Limb (tissue), 2 donors: ENCODE data around the gene CITED1.
"Not testable (repeated sequence)": the region's sequence is repeated elsewhere in the genome, so short reads cannot be mapped to it uniquely, and the experiment has no call there.

Source experiments
- DNase-seq, 2 donors: peaks; one replicate each; pipeline ENCODE4 v3.0.0-alpha.2; 2016; ENCODE audit errors: extremely low spot score in 2 of 2

The CITED1 gene, protein sequence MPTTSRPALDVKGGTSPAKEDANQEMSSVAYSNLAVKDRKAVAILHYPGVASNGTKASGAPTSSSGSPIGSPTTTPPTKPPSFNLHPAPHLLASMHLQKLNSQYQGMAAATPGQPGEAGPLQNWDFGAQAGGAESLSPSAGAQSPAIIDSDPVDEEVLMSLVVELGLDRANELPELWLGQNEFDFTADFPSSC

DNA sequence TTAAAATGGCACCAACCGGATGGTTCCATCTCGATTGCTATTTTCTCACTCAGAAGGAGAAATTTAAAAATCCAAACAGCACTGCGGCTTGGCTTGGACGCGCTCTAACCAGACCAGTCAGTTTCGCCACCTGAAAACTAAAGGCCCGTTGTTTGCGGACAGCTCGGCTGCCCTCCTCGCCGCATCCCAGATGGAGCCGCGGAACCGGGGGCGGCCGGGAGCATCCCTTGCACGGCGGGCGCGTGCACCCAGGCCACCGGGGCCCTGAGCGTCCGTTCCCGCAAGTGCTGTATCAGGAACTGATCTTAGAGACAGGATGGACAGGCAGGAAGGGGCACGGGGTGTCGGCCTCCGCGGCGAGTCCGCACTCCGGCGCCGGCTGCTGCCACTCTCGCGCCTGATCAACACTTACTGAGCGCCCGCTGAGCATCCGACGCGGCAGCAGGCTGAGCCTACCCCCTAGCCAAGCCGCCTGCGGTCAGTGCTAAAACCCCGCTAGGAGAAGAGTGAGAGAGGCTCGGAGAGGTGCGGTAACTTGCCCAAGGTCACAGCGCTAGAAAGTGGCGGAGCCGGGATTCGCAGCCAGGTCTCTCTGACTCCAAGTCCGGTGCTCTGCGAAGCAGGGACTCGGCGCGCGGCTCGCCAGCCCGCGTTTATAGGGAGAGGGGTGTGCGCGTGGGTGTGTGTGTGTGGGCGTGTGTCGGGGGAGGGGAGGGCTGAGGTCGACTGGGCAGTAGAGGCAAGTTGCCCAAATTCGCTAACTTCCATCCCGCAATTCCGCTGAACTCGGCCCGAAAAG is at the start of gene CITED1:
Gene CITED1 (minus strand): TSS at position 629 of the 799 bp plus-strand sequence. CDS start 3,045 bp downstream, outside the sequence.
- peak in 1 of 2 donors; percentile 43 for DNase-seq

DNA sequence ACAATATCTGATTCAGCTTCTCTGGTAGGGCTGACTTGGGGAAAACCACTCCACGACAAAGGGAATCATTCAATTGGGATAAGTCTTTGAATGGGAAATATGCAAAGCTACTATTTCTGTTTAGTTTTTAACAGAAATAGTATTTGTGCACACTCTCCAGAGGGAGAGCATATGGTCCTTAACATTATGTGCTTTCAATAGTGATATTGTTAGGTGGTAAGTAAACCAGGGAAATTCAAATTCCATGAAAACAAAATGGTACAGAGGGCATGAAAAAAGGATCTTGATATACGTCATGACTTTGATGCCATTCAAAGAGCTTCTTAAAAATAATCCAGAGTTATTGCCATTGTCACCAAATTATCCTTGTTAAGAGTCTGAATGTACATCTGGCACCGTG is 47.1 kb upstream of the CITED1 start:
- DNase-seq = no peak

DNA sequence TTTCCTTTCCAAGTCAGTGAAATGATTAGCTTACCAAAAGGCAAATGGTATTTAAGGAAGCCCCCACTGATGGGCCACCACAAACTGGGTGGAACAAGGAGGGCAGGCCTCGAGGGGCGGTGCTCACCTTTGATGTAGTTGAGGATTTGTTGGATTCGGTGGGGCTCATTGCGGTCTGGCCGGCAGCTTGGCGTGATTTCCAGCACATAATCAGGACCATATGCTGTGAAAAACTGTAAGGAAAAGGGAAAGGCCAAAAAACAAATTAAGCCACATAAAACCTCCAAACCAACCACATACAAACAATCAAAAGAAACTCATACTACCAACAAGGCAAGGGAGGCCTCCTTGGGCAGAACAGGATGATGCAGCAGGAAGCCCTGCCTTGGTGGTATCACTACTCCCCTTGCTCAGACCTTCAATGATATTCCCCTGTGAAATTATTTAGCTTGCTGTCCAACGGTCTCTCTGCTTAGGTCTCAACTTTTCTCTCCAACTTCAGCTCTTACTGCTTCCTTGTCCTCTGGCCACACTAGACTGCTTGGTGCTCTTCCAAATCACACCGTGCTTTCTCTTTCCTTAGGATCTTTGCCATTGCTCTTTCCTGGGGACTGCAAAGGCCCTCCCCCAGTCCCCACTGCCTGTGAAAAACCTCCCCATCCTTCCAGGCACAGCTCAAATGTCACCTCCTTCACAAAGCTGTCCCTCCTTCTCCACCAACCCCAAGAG is 46.1 kb upstream of the CITED1 start:
- peak; percentile 43 to 47 for DNase-seq

DNA sequence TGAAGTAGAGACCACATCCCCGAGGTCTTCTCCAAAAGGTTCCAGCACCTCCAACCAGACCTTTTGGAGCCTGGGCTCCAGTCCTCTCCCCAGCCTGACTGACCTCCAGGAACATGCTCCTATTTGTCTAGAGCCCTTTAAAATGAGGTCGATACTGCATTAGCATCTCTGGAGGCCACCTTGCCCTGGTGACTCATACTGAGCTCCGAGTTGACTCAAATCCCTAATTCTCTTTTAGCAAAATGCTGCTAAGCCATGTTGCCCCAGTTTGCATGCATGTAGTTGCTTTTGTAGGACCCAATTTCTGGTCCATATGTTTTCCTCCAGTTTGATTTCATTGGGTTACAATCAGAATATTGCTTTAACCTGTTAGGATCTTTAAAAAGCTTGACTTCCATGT is 43.5 kb upstream of the CITED1 start:
- no peak for DNase-seq

DNA sequence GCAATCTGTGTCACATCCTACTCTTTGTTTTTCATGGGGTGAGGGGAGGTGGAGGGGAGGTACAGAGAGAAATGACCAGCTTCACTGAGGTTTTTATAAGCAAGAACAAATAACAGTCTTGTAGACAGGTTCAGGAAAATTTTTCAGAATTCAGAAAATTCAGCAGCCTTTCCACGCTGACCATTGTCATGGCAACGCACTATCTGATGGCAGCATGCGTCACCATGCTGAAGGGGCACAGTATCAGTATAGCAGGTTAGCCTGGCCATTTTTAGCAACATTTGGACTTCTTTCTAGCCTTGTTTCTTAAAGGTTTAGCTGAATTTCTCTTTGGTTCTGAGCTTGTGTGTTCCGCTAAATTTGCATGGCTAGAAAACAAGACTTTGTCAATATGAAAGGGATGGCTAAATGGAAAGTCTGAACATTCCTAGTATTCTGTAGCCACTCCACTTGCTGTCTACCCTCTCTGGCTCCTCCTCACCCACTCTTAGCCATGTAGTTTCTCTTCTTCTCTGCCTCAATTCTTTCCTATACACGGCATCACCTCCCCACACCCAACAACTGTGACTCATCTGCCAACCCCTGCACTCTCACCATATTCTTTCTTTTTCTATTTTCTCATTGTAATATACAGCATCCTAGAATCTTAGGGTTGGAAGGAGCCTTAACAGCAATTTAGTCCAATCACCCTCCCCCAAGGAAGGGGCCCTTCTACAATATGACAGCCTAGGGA is 42.7 kb upstream of the CITED1 start:
- DNase-seq = no peak

DNA sequence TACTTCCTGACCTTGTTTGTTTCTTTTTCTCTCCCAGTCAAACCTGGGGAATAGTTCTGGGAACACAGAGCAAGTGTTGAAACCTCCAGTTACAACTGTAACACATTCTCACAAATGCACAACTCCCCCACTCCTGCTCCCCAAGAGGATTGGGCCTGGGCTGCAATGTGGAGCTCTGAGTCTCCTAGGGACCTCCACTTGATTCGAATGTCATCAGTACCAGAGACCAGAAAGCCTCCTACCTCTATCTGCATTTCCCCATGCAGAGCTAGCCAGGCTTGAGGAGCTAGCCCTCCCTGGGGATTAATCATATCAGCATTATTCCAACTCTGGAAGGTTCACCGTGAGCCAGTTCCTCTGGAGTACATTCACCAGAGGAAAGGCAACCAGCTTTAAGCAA is 41.7 kb upstream of the CITED1 start:
- no peak for DNase-seq

DNA sequence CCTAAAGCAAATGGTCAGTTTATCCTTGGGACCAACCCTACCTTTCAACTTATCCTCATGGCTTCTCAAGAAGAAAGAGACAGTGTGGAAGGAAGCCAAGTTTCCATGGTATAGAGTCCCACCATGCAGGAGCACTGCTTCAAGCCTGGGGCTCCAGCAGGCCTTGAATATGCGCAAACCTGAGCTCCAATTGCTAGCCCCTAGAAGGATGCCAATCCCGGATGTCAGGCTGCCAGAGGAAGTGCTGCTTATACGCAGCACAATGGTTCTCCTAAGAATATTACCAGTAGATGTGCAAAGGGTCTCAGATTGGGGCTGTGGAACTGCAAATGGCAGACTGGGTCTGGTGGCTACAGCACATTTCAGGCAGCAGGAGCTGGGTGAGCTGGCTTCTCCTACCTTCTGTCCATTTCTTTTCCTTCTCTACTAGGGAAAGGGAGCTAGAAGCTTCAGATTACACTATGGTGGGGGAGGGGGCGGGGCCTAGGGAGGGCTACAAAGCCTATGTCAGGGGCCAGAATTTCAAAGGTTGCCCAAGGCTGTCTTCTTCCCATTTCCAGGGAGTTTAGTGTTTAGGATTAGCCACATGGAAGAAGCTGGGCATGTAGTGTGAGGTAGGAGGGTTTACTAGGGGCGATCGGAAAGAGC is 40.7 kb upstream of the CITED1 start:
- DNase-seq = no peak

DNA sequence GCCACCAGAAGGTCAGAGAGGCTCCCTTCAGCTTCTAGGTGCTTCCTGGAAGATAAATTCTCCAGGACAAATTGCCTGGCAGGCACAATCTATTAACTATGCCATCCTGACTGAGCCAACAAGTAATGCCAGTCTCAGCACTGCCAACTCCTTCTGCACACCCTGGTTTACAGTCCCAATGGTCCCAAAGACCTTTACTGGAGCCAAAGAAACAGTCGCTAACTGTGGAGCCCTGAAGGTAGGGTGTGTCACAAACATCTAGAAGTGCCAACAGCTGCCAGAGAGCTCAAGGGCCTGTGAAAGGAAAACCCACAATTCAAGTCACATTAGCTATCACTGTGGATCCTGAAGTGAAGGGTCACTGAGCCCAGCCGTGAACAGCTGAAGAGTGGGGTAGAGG is 34.9 kb upstream of the CITED1 start:
- no peak for DNase-seq

DNA sequence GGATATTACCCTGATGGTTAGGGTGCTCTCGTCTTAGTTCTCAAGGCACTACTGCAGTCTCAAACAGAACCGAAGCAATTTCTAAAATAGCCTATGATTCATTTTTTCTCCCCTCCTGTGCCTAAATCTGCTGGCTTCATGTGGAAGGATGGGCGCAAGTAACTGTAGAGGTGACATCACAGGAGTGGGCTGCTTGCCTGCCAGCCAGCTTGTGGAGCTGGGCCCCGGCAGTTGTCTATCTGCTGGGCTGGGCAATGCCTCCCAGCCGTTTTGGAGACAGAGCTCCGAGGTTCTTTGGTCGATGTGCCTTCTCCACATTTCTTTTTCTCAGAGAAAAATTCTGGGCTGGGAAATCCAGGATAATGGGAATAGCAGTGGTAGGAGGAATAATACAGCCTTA is 34.3 kb upstream of the CITED1 start:
- no peak for DNase-seq

DNA sequence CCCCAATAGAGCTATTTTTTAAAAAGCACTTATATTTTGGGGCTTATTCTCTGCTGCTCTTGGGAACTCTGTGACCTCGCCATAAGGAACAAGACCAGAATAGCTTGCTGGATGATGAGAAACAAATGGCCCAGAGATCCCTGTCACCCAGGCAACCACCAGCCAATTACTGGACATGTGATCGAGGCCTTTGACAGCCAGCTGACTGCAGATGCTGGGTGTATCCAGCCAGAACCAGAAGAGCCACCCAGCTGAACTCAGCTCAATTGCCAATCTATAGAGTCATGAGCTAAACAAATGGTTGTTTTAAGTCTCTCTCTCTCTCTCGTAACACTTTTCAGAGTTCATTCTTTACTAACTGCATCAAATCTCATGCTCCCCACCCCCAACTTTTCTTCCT is 24.4 kb upstream of the CITED1 start:
- no peak for DNase-seq

DNA sequence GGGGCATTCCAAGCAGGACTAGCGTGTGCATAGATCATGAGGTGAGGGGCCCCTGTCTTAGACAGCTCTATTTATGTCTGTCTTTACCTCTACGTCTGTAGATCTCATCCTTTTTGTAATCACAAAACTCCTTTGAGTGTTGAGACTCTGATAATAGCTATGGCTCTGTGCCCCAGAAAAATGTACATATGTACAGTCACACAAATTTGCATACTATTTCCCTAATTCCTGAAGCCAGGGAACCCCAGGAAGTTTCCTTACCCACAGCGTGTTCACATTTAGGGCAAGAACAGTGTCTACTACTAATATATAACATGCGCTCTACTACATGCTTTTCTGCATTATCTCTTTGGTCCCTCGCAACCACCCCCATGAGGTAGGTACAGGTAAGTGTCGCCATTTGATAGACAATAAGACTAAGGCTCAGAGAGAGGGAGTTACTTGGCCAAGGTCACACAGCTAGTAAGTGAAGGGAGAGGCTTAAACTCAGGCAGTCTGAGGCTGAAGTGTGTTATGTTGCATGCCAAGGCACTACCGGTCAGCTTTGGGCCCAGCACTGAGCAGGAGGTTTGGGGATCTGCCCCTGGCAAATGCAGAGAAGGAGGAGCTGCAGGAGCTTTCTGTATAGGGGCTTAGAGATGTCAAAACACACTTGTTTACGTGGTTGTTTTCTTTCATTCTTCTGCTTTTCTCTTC is 21.0 kb upstream of the CITED1 start:
- no peak for DNase-seq

DNA sequence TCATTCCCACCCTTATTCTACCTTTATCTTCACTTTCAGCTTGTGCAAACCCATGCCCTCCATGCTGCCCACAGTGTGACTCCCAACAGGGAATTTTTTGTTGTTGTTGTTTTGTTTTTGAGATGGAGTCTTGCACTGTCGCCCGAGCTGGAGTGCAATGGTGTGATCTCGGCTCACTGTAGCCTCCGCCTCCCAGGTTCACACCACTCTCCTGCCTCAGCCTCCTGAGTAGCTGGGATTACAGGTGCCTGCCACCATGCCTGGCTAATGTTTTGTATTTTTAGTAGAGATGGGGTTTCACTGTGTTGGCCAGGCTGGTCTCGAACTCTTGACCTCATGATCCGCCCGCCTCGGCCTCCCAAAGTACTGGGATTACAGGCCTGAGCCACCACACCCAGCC is 13.9 kb upstream of the CITED1 start:
- DNase-seq = not testable (repeated sequence)

DNA sequence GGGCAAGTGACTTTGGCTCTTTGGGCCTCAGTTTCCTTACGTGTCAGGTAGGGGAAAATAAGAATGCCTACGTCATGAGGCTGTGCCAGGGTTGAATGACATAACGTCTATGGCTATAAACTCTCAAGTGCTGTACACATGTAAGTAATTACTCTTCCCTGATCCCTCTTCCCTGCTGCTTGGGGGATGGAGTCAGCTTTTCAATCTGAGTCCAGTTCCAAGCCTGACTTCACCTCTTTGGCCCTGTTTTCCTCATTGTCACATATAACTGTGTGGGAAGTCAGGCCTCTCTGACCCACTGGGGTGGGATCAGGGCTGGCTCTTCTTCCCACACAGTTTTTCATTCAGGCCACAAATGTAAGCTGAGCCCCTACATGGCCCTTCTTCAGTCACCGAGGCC is 11.4 kb upstream of the CITED1 start:
- no peak for DNase-seq

DNA sequence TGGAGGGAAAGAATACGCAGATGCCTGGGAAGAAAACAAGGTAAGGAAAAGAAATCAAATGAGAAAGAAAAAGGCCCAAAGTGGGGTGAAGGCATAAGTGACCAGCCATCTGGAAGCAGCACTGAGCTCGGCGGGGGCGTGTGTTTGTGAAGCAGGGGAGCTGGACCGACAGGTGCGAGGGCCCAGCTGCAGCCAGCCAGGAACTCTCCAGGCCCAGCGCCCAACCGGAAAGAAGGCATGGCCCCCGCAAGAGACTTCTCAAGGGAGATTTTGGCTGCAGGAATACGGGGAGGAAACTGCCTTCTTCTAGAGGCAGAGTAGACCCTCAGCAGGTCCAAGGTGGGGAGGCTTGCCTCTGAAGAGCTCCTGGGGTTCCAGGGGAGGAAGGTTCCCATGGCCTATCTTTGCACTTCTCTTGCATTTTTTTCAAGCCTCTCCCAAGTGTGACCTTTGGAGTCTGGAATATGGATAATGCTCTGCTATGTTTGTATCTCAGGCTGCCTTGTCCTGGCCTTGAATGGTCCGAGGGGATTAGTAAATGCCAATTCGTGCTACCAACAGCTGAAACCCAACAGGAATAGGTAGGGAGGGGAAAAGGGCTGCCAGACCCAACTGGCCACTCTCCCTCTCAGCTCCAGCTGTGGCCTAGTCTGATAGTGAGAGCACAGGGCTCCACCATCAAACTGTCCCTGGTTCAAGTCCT is 10.8 kb upstream of the CITED1 start:
- peak in 1 of 2 donors; percentile 35 for DNase-seq

DNA sequence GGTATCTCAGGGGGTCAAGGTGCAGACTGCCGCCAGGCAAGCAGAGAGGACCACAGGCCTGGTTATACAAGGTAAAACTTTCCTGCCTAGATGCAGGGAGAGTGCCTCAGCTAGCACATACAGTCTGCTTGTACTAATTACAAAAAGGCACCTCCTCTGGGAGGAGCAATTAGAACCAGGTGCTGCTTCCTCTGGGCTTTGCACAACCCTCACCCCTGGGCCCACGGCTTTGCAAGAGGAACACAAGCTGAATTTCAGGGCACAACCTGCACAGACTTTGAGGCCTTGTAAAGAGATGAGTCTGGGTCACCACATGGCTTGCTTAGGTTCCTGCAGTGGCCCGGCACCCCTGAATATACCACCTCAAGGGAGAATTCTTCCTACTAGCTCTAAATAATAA is 9.2 kb upstream of the CITED1 start:
- DNase-seq = no peak

DNA sequence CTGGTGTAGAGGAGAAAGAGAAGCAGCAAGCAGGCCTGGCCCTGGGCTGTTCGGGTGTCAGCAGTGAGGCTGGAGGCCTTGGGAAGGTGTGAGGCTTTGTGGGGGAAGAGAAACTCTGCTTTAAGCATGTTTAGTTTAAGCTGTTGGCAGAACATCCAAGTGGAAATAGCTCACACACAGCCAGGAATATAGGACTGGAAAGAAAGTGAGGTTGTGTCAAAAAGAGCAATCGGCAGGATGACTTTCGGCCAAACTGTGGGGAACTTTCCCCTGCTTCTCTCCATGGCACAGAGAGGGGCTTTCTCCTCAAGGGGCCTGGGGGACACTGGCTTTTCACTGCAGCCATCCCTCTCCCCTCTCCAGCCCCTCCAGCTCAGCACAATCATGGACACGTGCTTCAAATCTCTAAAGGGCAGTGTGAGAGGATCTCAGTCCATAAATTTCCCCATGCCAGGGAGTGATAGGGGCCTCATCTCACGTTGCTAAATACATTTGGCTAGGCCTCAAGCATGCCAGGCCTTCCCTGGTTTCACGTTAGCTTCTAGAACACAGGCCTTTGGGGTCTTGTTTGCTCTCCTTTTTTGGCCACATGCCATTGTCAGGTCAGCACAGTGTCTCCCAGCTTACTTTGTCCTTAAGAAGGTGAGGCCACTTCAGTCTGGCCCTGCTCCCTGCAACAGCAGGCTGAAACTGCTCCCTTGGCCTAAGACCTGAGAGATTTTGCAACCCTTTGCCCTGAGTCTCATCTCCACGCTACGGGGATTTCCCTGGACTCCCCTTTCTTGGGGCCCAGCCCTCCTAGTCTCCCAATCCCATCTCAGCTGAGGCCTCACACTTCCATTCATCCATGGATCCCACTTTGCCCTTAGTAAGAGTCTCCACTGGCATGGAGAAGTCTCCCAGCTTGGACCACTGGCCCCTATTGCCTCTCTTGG is 8.3 kb upstream of the CITED1 start:
- peak in 1 of 2 donors; percentile 36 for DNase-seq

DNA sequence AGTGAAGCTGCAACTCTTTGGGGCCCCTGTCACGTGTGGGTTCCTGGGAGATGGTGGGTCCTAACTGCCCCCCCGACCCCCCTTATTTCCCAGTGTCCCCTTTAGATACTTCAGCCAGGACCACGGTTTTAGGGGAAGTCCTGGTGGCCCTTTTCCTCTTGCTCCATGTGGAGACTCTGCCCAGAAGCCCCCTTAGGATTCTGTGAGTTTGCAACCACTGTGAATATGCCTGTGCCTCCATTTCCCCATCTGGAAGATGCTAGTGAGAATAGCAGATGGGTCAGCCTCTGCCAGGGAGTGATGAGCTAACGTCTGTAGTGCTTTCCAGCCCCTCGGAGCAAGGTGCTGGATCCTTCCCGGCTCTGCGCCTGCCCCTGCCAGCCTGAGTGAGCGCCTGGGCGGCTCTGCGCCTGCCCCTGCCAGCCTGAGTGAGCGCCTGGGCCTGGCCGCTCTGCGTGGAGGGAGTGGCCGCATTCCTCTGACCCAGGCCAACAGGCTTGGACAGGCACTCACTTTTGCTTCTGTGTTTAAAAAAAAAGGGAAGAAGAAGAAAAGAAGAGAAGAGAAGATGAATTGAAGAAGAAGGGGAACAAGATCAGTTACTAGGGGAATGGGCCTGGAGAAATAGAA is 6.7 kb upstream of the CITED1 start:
- DNase-seq = no peak

DNA sequence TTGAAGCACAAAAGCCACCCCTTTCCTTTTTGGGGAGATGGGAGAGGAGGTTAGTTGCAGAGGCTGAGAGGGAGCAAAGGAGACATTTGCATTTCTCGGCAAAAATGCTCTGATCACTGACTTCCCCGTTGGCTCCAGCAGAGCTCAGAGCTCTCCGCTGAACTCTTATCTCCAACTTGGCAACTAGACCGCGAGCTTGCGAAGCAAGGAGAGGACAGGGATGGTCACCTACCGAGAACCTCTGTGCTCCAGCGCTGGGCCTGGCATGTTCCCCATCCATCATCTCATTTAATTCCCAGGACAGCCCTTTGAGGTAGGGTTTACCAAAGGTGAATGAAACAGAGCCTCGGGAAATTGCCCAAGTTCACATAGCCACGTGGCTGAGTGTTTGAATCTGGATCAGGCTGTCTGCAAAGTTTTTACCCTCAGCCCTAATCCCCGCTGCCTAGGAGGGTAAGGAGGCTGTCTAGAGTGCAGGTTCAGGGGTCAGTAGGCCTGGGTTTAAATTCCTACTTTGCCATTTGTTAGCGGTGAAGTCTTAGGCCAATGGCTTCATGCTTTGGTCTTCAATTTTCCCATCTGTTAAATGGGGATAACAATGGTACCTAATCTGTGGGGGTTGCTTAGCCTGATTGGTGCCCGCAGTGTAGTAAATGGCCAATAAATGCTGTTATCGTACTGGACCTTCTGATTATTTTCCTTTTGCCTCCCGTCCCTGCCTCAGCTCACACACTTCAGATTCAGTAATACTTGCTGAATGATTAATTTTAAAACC is 3.8 kb upstream of the CITED1 start:
- DNase-seq = peak in 1 of 2 donors; percentile 33
